Measurements from ENCODE around the gene DPH3. TPM values are rescaled to one million over a fixed set of nuclear protein-coding genes. Genes with fewer than 3 reads are reported as not detected.

DPH3 gene
- polyA plus RNA-seq, 1 donor (not counting 4 experiments of a cell fraction or from before 2014, with no cell fraction given): 36.7 TPM

- Histone ChIP-seq H4K20me1 (ENCODE audit: control insufficient read depth, extremely low read depth, insufficient read depth, low read length) (no peaks in the 10 kb centered on the region), H3K4me2 (ENCODE audit: control insufficient read depth, extremely low read depth, insufficient read depth, low read depth, low read length) (no peak overlapping the region), H3K36me3 (ENCODE audit: control insufficient read depth in 2 of 2, extremely low read depth in 1 of 2, insufficient read depth in 2 of 2, low read length in 2 of 2) (peaks cover 9 to 12% of the 10 kb centered on the region in 2 experiments), H2AFZ (ENCODE audit: control insufficient read depth, low read length) (no peak overlapping the region), H3K27ac (ENCODE audit: control insufficient read depth, insufficient read depth, low read length) (no peak overlapping the region), H3K9ac (ENCODE audit: control insufficient read depth, extremely low read depth, insufficient read depth, low read length) (no peak overlapping the region), H3K4me3 (ENCODE audit: control insufficient read depth in 2 of 3, extremely low read depth in 1 of 3, insufficient read depth in 2 of 3, low read depth in 1 of 3, low read length in 3 of 3) (no peak overlapping the region), H3K9me1 (ENCODE audit: control insufficient read depth, extremely low read depth, insufficient read depth, low read length) (no peaks in the 10 kb centered on the region), H3K79me2 (ENCODE audit: control insufficient read depth, insufficient read depth, low read length) (no peaks in the 10 kb centered on the region), H3K4me1 (ENCODE audit: control insufficient read depth, extremely low read depth, insufficient read depth, low read length) (no peaks in the 10 kb centered on the region), H3K9me3 (ENCODE audit: control insufficient read depth, low read depth, low read length) (no peaks in the 10 kb centered on the region), H3K27me3 (ENCODE audit: control insufficient read depth, extremely low read depth, insufficient read depth, low read length) (no peaks in the 10 kb centered on the region)
- dilution Hi-C loops (cut with MboI; ENCODE audit: extremely low pct_ligation_motif_present, low sequenced_read_pairs): no loop called here
- no peak for TF ChIP-seq EZH2 (IDR thresholded peaks at IDR 0.05; ENCODE audit: low read length)
- TF ChIP-seq, protein P1, sequence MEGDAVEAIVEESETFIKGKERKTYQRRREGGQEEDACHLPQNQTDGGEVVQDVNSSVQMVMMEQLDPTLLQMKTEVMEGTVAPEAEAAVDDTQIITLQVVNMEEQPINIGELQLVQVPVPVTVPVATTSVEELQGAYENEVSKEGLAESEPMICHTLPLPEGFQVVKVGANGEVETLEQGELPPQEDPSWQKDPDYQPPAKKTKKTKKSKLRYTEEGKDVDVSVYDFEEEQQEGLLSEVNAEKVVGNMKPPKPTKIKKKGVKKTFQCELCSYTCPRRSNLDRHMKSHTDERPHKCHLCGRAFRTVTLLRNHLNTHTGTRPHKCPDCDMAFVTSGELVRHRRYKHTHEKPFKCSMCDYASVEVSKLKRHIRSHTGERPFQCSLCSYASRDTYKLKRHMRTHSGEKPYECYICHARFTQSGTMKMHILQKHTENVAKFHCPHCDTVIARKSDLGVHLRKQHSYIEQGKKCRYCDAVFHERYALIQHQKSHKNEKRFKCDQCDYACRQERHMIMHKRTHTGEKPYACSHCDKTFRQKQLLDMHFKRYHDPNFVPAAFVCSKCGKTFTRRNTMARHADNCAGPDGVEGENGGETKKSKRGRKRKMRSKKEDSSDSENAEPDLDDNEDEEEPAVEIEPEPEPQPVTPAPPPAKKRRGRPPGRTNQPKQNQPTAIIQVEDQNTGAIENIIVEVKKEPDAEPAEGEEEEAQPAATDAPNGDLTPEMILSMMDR (optimal IDR thresholded peaks at IDR 0.05 in 1 of 3, IDR thresholded peaks at IDR 0.05 in 1 of 3, conservative IDR thresholded peaks at IDR 0.05 in 1 of 3; ENCODE audit: extremely low read depth in 1 of 3, insufficient read depth in 2 of 3, low read length in 3 of 3): no peak
- DNase-seq (ENCODE audit: low read depth, low spot score) (no peak), FAIRE-seq (no peak)
Measured at GRCh38 chr3:16280671-16281070, 15.9 kb upstream of the DPH3 start.

GRCh38 chr3:16279010-16279801, 14.5 kb upstream of the DPH3 start:
- TF ChIP-seq, protein P1 (optimal IDR thresholded peaks at IDR 0.05 in 1 of 3, IDR thresholded peaks at IDR 0.05 in 1 of 3, conservative IDR thresholded peaks at IDR 0.05 in 1 of 3; ENCODE audit: extremely low read depth in 1 of 3, insufficient read depth in 2 of 3, low read length in 3 of 3): no peak
- no peak for TF ChIP-seq EZH2 (IDR thresholded peaks at IDR 0.05; ENCODE audit: low read length)
- no peaks in the 10 kb centered on the region for H3K79me2 ChIP-seq (ENCODE audit: control insufficient read depth, insufficient read depth, low read length)
- H3K36me3 ChIP-seq (ENCODE audit: control insufficient read depth in 2 of 2, extremely low read depth in 1 of 2, insufficient read depth in 2 of 2, low read length in 2 of 2): peaks cover 9 to 12% of the 10 kb centered on the region in 2 experiments
- H3K27me3 ChIP-seq (ENCODE audit: control insufficient read depth, extremely low read depth, insufficient read depth, low read length): no peaks in the 10 kb centered on the region
- no peaks in the 10 kb centered on the region for H4K20me1 ChIP-seq (ENCODE audit: control insufficient read depth, extremely low read depth, insufficient read depth, low read length)
- no peak overlapping the region for H3K27ac ChIP-seq (ENCODE audit: control insufficient read depth, insufficient read depth, low read length)
- H3K4me3 ChIP-seq (ENCODE audit: control insufficient read depth in 2 of 3, extremely low read depth in 1 of 3, insufficient read depth in 2 of 3, low read depth in 1 of 3, low read length in 3 of 3): no peak overlapping the region
- H3K9me1 ChIP-seq (ENCODE audit: control insufficient read depth, extremely low read depth, insufficient read depth, low read length): no peaks in the 10 kb centered on the region
- DNase-seq (ENCODE audit: low read depth, low spot score) (no peak), FAIRE-seq (no peak)
- H3K9ac ChIP-seq (ENCODE audit: control insufficient read depth, extremely low read depth, insufficient read depth, low read length): no peak overlapping the region
- H3K4me1 ChIP-seq (ENCODE audit: control insufficient read depth, extremely low read depth, insufficient read depth, low read length): no peaks in the 10 kb centered on the region
- no peak overlapping the region for H3K4me2 ChIP-seq (ENCODE audit: control insufficient read depth, extremely low read depth, insufficient read depth, low read depth, low read length)
- H2AFZ ChIP-seq (ENCODE audit: control insufficient read depth, low read length): no peak overlapping the region
- dilution Hi-C loops (cut with MboI; ENCODE audit: extremely low pct_ligation_motif_present, low sequenced_read_pairs): no loop called here
- H3K9me3 ChIP-seq (ENCODE audit: control insufficient read depth, low read depth, low read length): no peaks in the 10 kb centered on the region
